Neural cell (in vitro differentiated cells): ENCODE measurements around the gene ANKRD13B. TPM values are rescaled to one million over a fixed set of nuclear protein-coding genes. Genes with fewer than 3 reads are reported as not detected.

ENCODE experiments used
- H2AFZ ChIP-seq: fragments of 200-600, 300-800 bp; sonication (generic), shearing (Covaris generic); 2 replicates; pipeline ENCODE4 v1.6.0; 2014; ENCODE audit warnings: low read depth, mild to moderate bottlenecking, antibody characterized with exemption, low read length, moderate library complexity
- H3F3A ChIP-seq: fragments of 200-600 bp; shearing (Covaris generic); 2 replicates; pipeline ENCODE4 v1.6.1; 2016; ENCODE audit warnings: mild to moderate bottlenecking, moderate library complexity, mixed read lengths, antibody characterized with exemption, low read length; ENCODE audit not compliant: insufficient read depth, poor library complexity, severe bottlenecking
- H3K27ac ChIP-seq: fragments of 200-600, 300-800 bp; sonication (generic), shearing (Covaris generic); 2 replicates; pipeline ENCODE4 v1.5.1; 2014; ENCODE audit warnings: mild to moderate bottlenecking, low read length, moderate library complexity
- H3K27me3 ChIP-seq: fragments of 300-800, 200-600 bp; sonication (generic), shearing (Covaris generic); 2 replicates; pipeline ENCODE4 v1.6.0; 2014; ENCODE audit warnings: mild to moderate bottlenecking, low read depth, low read length, moderate library complexity; ENCODE audit not compliant: insufficient read depth
- H3K36me3 ChIP-seq: fragments of 300-800, 200-600 bp; sonication (generic), shearing (Covaris generic); 2 replicates; pipeline ENCODE4 v1.5.1; 2014; ENCODE audit warnings: mild to moderate bottlenecking, antibody characterized with exemption, low read length, moderate library complexity; ENCODE audit not compliant: insufficient read depth
- H3K4me2 ChIP-seq: fragments of 300-800, 200-600 bp; sonication (generic), shearing (Covaris generic); 2 replicates; pipeline ENCODE4 v1.6.0; 2014; ENCODE audit warnings: mild to moderate bottlenecking, low read length
- H3K4me3 ChIP-seq: fragments of 300-800, 200-600 bp; sonication (generic), shearing (Covaris generic); 2 replicates; pipeline ENCODE4 v1.5.1; 2014; ENCODE audit warnings: mild to moderate bottlenecking, low read length, moderate library complexity
- H3K79me2 ChIP-seq: fragments of 200-600 bp; shearing (Covaris generic); replicated peaks from 2 replicates; pipeline ENCODE4 v1.6.0; 2014; ENCODE audit warnings: mild to moderate bottlenecking, low read length, moderate library complexity; ENCODE audit not compliant: insufficient read depth
- H3K9ac ChIP-seq: fragments of 300-800, 200-600 bp; sonication (generic), shearing (Covaris generic); 2 replicates; pipeline ENCODE4 v1.6.1; 2016; ENCODE audit warnings: mild to moderate bottlenecking, low read length, mixed read lengths
- H3K9me2 ChIP-seq: fragments of 200-600 bp; shearing (Covaris generic); 2 replicates; pipeline ENCODE4 v1.6.1; 2016; ENCODE audit warnings: mild to moderate bottlenecking, low read length, mixed read lengths; ENCODE audit not compliant: insufficient read depth
- H3K9me3 ChIP-seq: fragments of 200-600, 300-800 bp; sonication (generic), shearing (Covaris generic); 2 replicates; pipeline ENCODE4 v1.6.1; 2016; ENCODE audit warnings: mild to moderate bottlenecking, mixed run types, low read length, moderate library complexity, mixed read lengths
- H4K20me1 ChIP-seq: fragments of 200-600 bp; shearing (Covaris generic); 2 replicates; pipeline ENCODE4 v1.6.1; 2016; ENCODE audit warnings: mild to moderate bottlenecking, mixed run types; ENCODE audit not compliant: insufficient read depth
- CTCF ChIP-seq: fragments of 450-650 bp; IDR thresholded peaks from 2 replicates; pipeline ENCODE4 v1.5.1; 2014; ENCODE audit warnings: antibody characterized with exemption, mild to moderate bottlenecking, moderate library complexity; ENCODE audit not compliant: poor library complexity, severe bottlenecking
- EP300 ChIP-seq: fragments of 450-650 bp; conservative IDR thresholded peaks from 2 replicates; pipeline ENCODE4 v1.6.1; 2014; ENCODE audit warnings: antibody characterized with exemption, mild to moderate bottlenecking, moderate library complexity; ENCODE audit not compliant: poor library complexity, severe bottlenecking
- EZH2 ChIP-seq: fragments of 200-600, 300-800 bp; shearing (Covaris generic), sonication (generic); IDR thresholded peaks from 2 replicates; pipeline ENCODE4 v1.6.1; 2014; ENCODE audit warnings: antibody characterized with exemption, low read length, borderline replicate concordance, mild to moderate bottlenecking; ENCODE audit not compliant: insufficient read depth, poor library complexity, severe bottlenecking
- MXI1 ChIP-seq: fragments of 450-650 bp; conservative IDR thresholded peaks from 2 replicates; pipeline ENCODE4 v1.6.1; 2014; ENCODE audit warnings: antibody characterized with exemption, mild to moderate bottlenecking; ENCODE audit not compliant: poor library complexity, severe bottlenecking
- POLR2AphosphoS5 ChIP-seq: IDR thresholded peaks from 2 replicates; pipeline ENCODE4 v1.6.1; 2012
- RAD21 ChIP-seq: fragments of 450-650 bp; conservative IDR thresholded peaks from 2 replicates; pipeline ENCODE4 v1.6.1; 2014; ENCODE audit warnings: antibody characterized with exemption, mild to moderate bottlenecking, moderate library complexity
- SMC3 ChIP-seq: fragments of 450-650 bp; conservative IDR thresholded peaks from 2 replicates; pipeline ENCODE4 v1.6.1; 2014; ENCODE audit warnings: antibody characterized with exemption, mild to moderate bottlenecking, moderate library complexity; ENCODE audit not compliant: poor library complexity
- TAF1 ChIP-seq: IDR thresholded peaks from 2 replicates; pipeline ENCODE4 v1.6.1; 2012; ENCODE audit warnings: low read depth
- polyA plus RNA-seq: library from polyadenylated mRNA; depleted of rRNA; stranded (reverse); fragments of >200 nt; gene quantifications from 2 replicates; pipeline ENCODE4 v1.2.3, GENCODE V29; 2014
- TF ChIP-seq, protein P1 (sequence below): IDR thresholded peaks from 2 replicates; pipeline ENCODE4 v1.6.1; 2012; ENCODE audit warnings: borderline replicate concordance

The ANKRD13B gene
- polyA plus RNA-seq, 1 donor from 2014 or later = 35.0 TPM

GRCh38 chr17:29576214-29577000 lies 16.5 kb upstream of the ANKRD13B start:
- H3K36me3 ChIP-seq = no peaks in the 10 kb centered on the region
- no peaks in the 10 kb centered on the region for H3K9me3 ChIP-seq
- H4K20me1 ChIP-seq = no peaks in the 10 kb centered on the region
- no peaks in the 10 kb centered on the region for H3F3A ChIP-seq
- H3K9ac ChIP-seq = no peak overlapping the region
- TF ChIP-seq SMC3 (no peak), TAF1 (no peak), MXI1 (no peak), RAD21 (no peak), POLR2AphosphoS5 (no peak), EZH2 (no peak), EP300 (no peak), CTCF (no peak)
- TF ChIP-seq, protein P1, sequence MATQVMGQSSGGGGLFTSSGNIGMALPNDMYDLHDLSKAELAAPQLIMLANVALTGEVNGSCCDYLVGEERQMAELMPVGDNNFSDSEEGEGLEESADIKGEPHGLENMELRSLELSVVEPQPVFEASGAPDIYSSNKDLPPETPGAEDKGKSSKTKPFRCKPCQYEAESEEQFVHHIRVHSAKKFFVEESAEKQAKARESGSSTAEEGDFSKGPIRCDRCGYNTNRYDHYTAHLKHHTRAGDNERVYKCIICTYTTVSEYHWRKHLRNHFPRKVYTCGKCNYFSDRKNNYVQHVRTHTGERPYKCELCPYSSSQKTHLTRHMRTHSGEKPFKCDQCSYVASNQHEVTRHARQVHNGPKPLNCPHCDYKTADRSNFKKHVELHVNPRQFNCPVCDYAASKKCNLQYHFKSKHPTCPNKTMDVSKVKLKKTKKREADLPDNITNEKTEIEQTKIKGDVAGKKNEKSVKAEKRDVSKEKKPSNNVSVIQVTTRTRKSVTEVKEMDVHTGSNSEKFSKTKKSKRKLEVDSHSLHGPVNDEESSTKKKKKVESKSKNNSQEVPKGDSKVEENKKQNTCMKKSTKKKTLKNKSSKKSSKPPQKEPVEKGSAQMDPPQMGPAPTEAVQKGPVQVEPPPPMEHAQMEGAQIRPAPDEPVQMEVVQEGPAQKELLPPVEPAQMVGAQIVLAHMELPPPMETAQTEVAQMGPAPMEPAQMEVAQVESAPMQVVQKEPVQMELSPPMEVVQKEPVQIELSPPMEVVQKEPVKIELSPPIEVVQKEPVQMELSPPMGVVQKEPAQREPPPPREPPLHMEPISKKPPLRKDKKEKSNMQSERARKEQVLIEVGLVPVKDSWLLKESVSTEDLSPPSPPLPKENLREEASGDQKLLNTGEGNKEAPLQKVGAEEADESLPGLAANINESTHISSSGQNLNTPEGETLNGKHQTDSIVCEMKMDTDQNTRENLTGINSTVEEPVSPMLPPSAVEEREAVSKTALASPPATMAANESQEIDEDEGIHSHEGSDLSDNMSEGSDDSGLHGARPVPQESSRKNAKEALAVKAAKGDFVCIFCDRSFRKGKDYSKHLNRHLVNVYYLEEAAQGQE = no peak
- H3K4me2 ChIP-seq = no peak overlapping the region
- H2AFZ ChIP-seq = no peak overlapping the region
- H3K4me3 ChIP-seq = no peak overlapping the region
- no peak overlapping the region for H3K27ac ChIP-seq
- H3K9me2 ChIP-seq = no peaks in the 10 kb centered on the region
- H3K27me3 ChIP-seq = no peaks in the 10 kb centered on the region
- H3K79me2 ChIP-seq = no peaks in the 10 kb centered on the region

- H3K27ac ChIP-seq = no peak overlapping the region
- H3K9ac ChIP-seq = no peak overlapping the region
- no peaks in the 10 kb centered on the region for H3K27me3 ChIP-seq
Observed at GRCh38 chr17:29577001-29577370, 15.9 kb upstream of the ANKRD13B start.

More at GRCh38 chr17:29577001-29577370, 15.9 kb upstream of the ANKRD13B start:
- H3K9me2 ChIP-seq = no peaks in the 10 kb centered on the region
- H3F3A ChIP-seq = no peaks in the 10 kb centered on the region
- no peaks in the 10 kb centered on the region for H3K36me3 ChIP-seq
- H4K20me1 ChIP-seq = no peaks in the 10 kb centered on the region
- H3K79me2 ChIP-seq = no peaks in the 10 kb centered on the region
- no peak overlapping the region for H3K4me3 ChIP-seq
- no peak for TF ChIP-seq MXI1
- no peak for TF ChIP-seq CTCF
- TF ChIP-seq TAF1 = no peak
- TF ChIP-seq, protein P1 = no peak
- TF ChIP-seq EZH2 = no peak
- no peak for TF ChIP-seq EP300
- TF ChIP-seq RAD21 = no peak
- no peaks in the 10 kb centered on the region for H3K9me3 ChIP-seq
- H2AFZ ChIP-seq = no peak overlapping the region
- H3K4me2 ChIP-seq = no peak overlapping the region
